Vagina (tissue), 2 donors: ENCODE results near the gene PDE4D.

Experiments
- POLR2A ChIP-seq, 2 donors: fragments of 450-650 bp; IDR thresholded peaks; one replicate each; pipeline ENCODE4 v1.6.1; 2017; ENCODE audit warnings: antibody characterized with exemption in 2 of 2, mild to moderate bottlenecking in 2 of 2, moderate library complexity in 2 of 2
- POLR2AphosphoS5 ChIP-seq, 2 donors: sonication (generic); formaldehyde crosslinking; IDR thresholded peaks; one replicate each; pipeline ENCODE4 v1.9.0; 2017; ENCODE audit warnings: antibody characterized with exemption in 2 of 2, mild to moderate bottlenecking in 2 of 2, low read depth in 1 of 2; ENCODE audit not compliant: insufficient read depth in 1 of 2
- TF ChIP-seq, protein P1 (sequence below), 3 experiments: fragments of 450-650 bp in 2 of 3; fragments of 200-600 bp in 1 of 3; sonication (generic) in 1 of 3; IDR thresholded peaks; one replicate each; pipeline ENCODE4 v1.5.1; 2017 to 2019; ENCODE audit warnings: antibody characterized with exemption in 3 of 3, mild to moderate bottlenecking in 2 of 3, moderate library complexity in 2 of 3

- TF ChIP-seq, protein P1, sequence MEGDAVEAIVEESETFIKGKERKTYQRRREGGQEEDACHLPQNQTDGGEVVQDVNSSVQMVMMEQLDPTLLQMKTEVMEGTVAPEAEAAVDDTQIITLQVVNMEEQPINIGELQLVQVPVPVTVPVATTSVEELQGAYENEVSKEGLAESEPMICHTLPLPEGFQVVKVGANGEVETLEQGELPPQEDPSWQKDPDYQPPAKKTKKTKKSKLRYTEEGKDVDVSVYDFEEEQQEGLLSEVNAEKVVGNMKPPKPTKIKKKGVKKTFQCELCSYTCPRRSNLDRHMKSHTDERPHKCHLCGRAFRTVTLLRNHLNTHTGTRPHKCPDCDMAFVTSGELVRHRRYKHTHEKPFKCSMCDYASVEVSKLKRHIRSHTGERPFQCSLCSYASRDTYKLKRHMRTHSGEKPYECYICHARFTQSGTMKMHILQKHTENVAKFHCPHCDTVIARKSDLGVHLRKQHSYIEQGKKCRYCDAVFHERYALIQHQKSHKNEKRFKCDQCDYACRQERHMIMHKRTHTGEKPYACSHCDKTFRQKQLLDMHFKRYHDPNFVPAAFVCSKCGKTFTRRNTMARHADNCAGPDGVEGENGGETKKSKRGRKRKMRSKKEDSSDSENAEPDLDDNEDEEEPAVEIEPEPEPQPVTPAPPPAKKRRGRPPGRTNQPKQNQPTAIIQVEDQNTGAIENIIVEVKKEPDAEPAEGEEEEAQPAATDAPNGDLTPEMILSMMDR (IDR thresholded peaks at IDR 0.05), result no peak
- TF ChIP-seq POLR2A (IDR thresholded peaks at IDR 0.05) (no peak), POLR2AphosphoS5 (IDR thresholded peaks at IDR 0.05; ENCODE audit: insufficient read depth in 1 of 2, low read depth in 1 of 2) (no peak)
Measured at GRCh38 chr5:58970766-58971165, 922.8 kb downstream of the PDE4D start.
